ENCODE measurements around the gene RRP1.

RRP1 gene

GRCh38 chr21:43775190-43775589 lies 14.2 kb upstream of the RRP1 start:
- ChIA-PET CTCF (no interaction called here), POLR2A (ENCODE audit: low non-redundant PET) (no interaction called here)
- DNase-seq (ENCODE audit: low spot score): no peak
- TF ChIP-seq CTCF (conservative IDR thresholded peaks at IDR 0.05; ENCODE audit: low read depth): no peak
- peak overlapping the region; percentile 94 for H3K27ac ChIP-seq

GRCh38 chr21:43775795-43776430 lies 13.5 kb upstream of the RRP1 start, which contains the start of gene CSTB:
TSS of gene CSTB (minus strand) at chr21:43776308. CDS start at chr21:43776269, 39 bp downstream.
- peak within 1 kb of the TSS; percentile 94 for H3K27ac ChIP-seq
- POLR2A ChIA-PET (ENCODE audit: low non-redundant PET): no interaction called here
- CTCF ChIA-PET: no interaction called here
- peak; percentile 60 for DNase-seq (ENCODE audit: low spot score)
- TF ChIP-seq CTCF (conservative IDR thresholded peaks at IDR 0.05; ENCODE audit: low read depth): no peak

GRCh38 chr21:43777953-43778352 lies 11.4 kb upstream of the RRP1 start:
- H3K27ac ChIP-seq: peak overlapping the region; percentile 45
- no peak for TF ChIP-seq CTCF (conservative IDR thresholded peaks at IDR 0.05; ENCODE audit: low read depth)
- ChIA-PET POLR2A (ENCODE audit: low non-redundant PET) (no interaction called here), CTCF (no interaction called here)
- DNase-seq (ENCODE audit: low spot score): no peak

GRCh38 chr21:43778469-43779335 lies 10.7 kb upstream of the RRP1 start:
- peak overlapping the region; percentile 45 for H3K27ac ChIP-seq
- no peak for DNase-seq (ENCODE audit: low spot score)
- ChIA-PET POLR2A (ENCODE audit: low non-redundant PET) (no interaction called here), CTCF (interaction anchor here (2.1 kb wide), 1 partner anchor 10 kb away, joined by 6 read pairs; the partner anchor contains the start of gene RRP1)
- no peak for TF ChIP-seq CTCF (conservative IDR thresholded peaks at IDR 0.05; ENCODE audit: low read depth)

- ChIA-PET POLR2A (ENCODE audit: low non-redundant PET) (no interaction called here), CTCF (interaction anchor here (2.1 kb wide), 1 partner anchor 10 kb away, joined by 6 read pairs; the partner anchor contains the start of gene RRP1)
- no peak for DNase-seq (ENCODE audit: low spot score)
- TF ChIP-seq CTCF (conservative IDR thresholded peaks at IDR 0.05; ENCODE audit: low read depth): no peak
- no peak overlapping the region for H3K27ac ChIP-seq
Measured at GRCh38 chr21:43779660-43780059, 9.7 kb upstream of the RRP1 start.

GRCh38 chr21:43781846-43782245 lies 7.5 kb upstream of the RRP1 start:
- POLR2A ChIA-PET (ENCODE audit: low non-redundant PET): no interaction called here
- H3K27ac ChIP-seq: no peak overlapping the region
- CTCF ChIA-PET: no interaction called here
- TF ChIP-seq CTCF (conservative IDR thresholded peaks at IDR 0.05; ENCODE audit: low read depth): no peak
- DNase-seq (ENCODE audit: low spot score): no peak

Measured in RWPE1 (cell line).